WI38 (cell line): ENCODE data around the gene ANKRD10.

ENCODE experiments used
- H3K4me3 ChIP-seq: 2 replicates; pipeline ENCODE4 v1.5.1; 2011; ENCODE audit warnings: low read depth, mild to moderate bottlenecking, control low read depth, low read length
- CTCF ChIP-seq: IDR thresholded peaks from 2 replicates; pipeline ENCODE4 v1.5.1; 2012; ENCODE audit warnings: low read depth, mild to moderate bottlenecking, control low read depth, low read length

Gene ANKRD10

GRCh38 chr13:110866491-110867170, 48.2 kb downstream of the ANKRD10 start:
- H3K4me3 ChIP-seq: no peak overlapping the region
- TF ChIP-seq CTCF: no peak

GRCh38 chr13:110863685-110864084, 51.2 kb downstream of the ANKRD10 start:
- no peak overlapping the region for H3K4me3 ChIP-seq
- TF ChIP-seq CTCF: no peak

GRCh38 chr13:110860983-110861382, 53.9 kb downstream of the ANKRD10 start:
- TF ChIP-seq CTCF: no peak
- no peak overlapping the region for H3K4me3 ChIP-seq

- no peak for TF ChIP-seq CTCF
- no peak overlapping the region for H3K4me3 ChIP-seq
Measured at GRCh38 chr13:110856942-110857835, 57.7 kb downstream of the ANKRD10 start.

GRCh38 chr13:110855363-110855762, 59.5 kb downstream of the ANKRD10 start:
- H3K4me3 ChIP-seq: no peak overlapping the region
- no peak for TF ChIP-seq CTCF

- TF ChIP-seq CTCF: no peak
- H3K4me3 ChIP-seq: no peak overlapping the region
Measured at GRCh38 chr13:110854866-110855265, 60.0 kb downstream of the ANKRD10 start.

GRCh38 chr13:110853235-110853721, 61.6 kb downstream of the ANKRD10 start:
- H3K4me3 ChIP-seq: no peak overlapping the region
- no peak for TF ChIP-seq CTCF
